Cardiac fibroblast (primary cell): ENCODE data around the gene TJP1.
"Not testable (repeated sequence)": the region's sequence is repeated elsewhere in the genome, so short reads cannot be mapped to it uniquely, and the experiment has no call there.

Experiments
- DNase-seq, 2 donors: peaks; one replicate each; pipeline versions ENCODE4 v3.0.0 to v3.0.0-alpha.2; 2010; ENCODE audit warnings: low read depth in 2 of 2
- H3K4me3 ChIP-seq, 2 donors: replicated peaks in 1 of 2; 1 replicate in 1 of 2; 2 replicates in 1 of 2; pipeline ENCODE4 v1.5.1; 2011; ENCODE audit warnings: low read depth in 2 of 2, low read length in 2 of 2, mild to moderate bottlenecking in 2 of 2, moderate library complexity in 1 of 2
- CTCF ChIP-seq: IDR thresholded peaks from one replicate; pipeline ENCODE4 v1.5.1; 2011; ENCODE audit warnings: low read depth, mild to moderate bottlenecking, low read length, inconsistent platforms

The TJP1 gene

GRCh38 chr15:29765234-29765841, 56.9 kb downstream of the TJP1 start:
- no peak for TF ChIP-seq CTCF
- H3K4me3 ChIP-seq, result no peak overlapping the region
- DNase-seq, result no peak

GRCh38 chr15:29759596-29759995, 62.7 kb downstream of the TJP1 start:
- no peak for DNase-seq
- H3K4me3 ChIP-seq, result no peak overlapping the region
- TF ChIP-seq CTCF, result no peak

GRCh38 chr15:29756358-29757267, 65.7 kb downstream of the TJP1 start:
- no peak for TF ChIP-seq CTCF
- no peak for DNase-seq
- H3K4me3 ChIP-seq, result no peak overlapping the region

- DNase-seq, H3K4me3 ChIP-seq: not testable (repeated sequence)
Observed at GRCh38 chr15:29754009-29754408, 68.3 kb downstream of the TJP1 start.

- TF ChIP-seq CTCF, result no peak
- H3K4me3 ChIP-seq, result no peak overlapping the region
- DNase-seq, result no peak
Observed at GRCh38 chr15:29753506-29753905, 68.8 kb downstream of the TJP1 start.

- peak in 1 of 2 donors; percentile 43 for DNase-seq
- TF ChIP-seq CTCF, result no peak
- no peak overlapping the region for H3K4me3 ChIP-seq
Observed at GRCh38 chr15:29750754-29751153, 71.5 kb downstream of the TJP1 start.

GRCh38 chr15:29749365-29750086, 72.7 kb downstream of the TJP1 start:
- no peak for TF ChIP-seq CTCF
- H3K4me3 ChIP-seq, result no peak overlapping the region
- peak; percentile 14 to 28 for DNase-seq
